GM18951 (cell line): Measurements from ENCODE around the gene MIDN.

ENCODE experiments used
- POLR2A ChIP-seq: IDR thresholded peaks from 4 replicates; pipeline ENCODE4 v1.6.1; 2011; ENCODE audit warnings: mild to moderate bottlenecking; ENCODE audit not compliant: insufficient read length, insufficient read depth; ENCODE audit errors: extremely low read depth
- in situ Hi-C: fragments of 300-500 bp; cut with MboI; formaldehyde crosslinking; loops from one replicate; pipeline ENCODE4 v1.12.0; 2022; ENCODE audit warnings: low sequenced_read_pairs, mixed read lengths, inconsistent platforms; ENCODE audit not compliant: unreplicated experiment

Gene MIDN

GRCh38 chr19:1214862-1215731 lies 33.3 kb upstream of the MIDN start:
- in situ Hi-C loops = no loop called here
- no peak for TF ChIP-seq POLR2A

DNA sequence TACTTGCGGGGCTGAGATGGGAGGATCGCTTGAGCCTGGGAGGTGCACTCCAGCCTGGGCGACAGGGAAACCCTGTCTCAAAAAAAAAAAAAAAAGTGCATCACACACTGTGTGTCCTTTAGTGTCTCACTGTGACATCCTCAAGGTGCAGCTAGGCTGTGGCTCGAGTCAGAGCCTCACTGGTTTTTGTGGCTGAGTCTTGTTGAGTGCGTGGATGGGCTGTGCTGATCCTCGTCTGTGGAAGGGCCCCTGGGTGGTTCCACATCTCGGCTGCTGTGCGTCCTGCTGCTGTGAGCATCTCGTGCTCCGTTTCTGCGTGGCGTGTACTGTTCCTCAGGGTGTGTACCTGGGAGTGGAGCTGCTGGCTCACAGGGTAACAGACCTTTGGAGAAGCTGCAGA lies 31.6 kb upstream of the MIDN start:
- in situ Hi-C loops = no loop called here
- TF ChIP-seq POLR2A = no peak

GRCh38 chr19:1217366-1217765 lies 31.0 kb upstream of the MIDN start:
- in situ Hi-C loops = no loop called here
- TF ChIP-seq POLR2A = no peak

DNA sequence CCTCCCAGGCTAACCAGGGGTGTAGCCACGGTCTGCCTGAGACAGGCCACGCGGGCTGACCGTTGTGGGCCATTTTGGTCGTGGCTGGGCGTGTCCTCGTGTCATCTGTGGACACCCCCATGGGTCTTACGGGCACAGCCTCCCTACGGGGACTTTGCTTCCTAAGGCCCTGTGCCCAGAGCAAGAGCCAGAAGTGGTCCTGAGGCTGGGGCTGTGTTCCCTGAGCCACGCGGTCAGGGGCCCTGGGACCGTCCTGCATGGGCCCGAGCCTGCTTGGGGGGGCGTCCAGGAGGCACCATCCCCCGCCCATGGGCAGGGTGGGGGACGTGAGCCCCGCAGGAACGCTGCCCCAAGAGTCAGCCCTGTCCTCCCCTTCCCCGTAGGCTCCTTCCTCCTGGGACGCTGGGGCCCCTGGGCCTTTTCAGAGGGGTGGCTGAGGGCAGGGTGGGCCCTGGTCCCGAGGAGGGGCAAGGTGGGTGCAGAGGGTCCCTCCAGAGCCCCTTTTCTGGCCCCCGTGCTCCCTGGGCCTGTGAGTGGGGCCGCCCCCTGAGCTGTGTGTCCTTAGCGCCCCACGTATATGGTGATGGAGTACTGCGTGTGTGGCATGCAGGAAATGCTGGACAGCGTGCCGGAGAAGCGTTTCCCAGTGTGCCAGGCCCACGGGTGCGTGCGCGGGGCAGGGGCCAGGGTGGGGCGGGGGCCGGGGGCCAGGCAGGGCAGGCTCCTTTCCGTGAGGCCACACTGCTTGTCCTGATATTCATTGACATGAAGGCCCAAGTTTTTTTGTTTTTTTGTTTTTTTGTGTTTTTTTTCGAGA lies 29.4 kb upstream of the MIDN start:
- TF ChIP-seq POLR2A = no peak
- in situ Hi-C loops = no loop called here

GRCh38 chr19:1219786-1220476 lies 28.5 kb upstream of the MIDN start:
- in situ Hi-C loops = no loop called here
- TF ChIP-seq POLR2A = no peak

DNA sequence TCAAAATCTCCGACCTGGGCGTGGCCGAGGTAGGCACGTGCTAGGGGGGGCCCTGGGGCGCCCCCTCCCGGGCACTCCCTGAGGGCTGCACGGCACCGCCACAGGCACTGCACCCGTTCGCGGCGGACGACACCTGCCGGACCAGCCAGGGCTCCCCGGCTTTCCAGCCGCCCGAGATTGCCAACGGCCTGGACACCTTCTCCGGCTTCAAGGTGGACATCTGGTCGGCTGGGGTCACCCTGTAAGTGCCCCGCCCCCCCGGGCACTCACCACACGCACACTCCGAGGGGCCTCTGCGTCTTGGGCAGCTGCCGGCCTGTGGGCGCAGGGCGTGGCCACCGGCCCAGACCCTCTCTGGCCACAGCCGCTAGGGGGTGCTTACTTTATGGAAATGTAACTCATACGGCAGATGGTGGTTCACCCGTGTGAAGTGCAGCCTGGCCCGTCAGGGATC lies 27.9 kb upstream of the MIDN start:
- in situ Hi-C loops = no loop called here
- TF ChIP-seq POLR2A = no peak

- no peak for TF ChIP-seq POLR2A
- in situ Hi-C loops = no loop called here
These were observed 27.1 kb upstream of the MIDN start for GRCh38 chr19:1220976-1221903.

DNA sequence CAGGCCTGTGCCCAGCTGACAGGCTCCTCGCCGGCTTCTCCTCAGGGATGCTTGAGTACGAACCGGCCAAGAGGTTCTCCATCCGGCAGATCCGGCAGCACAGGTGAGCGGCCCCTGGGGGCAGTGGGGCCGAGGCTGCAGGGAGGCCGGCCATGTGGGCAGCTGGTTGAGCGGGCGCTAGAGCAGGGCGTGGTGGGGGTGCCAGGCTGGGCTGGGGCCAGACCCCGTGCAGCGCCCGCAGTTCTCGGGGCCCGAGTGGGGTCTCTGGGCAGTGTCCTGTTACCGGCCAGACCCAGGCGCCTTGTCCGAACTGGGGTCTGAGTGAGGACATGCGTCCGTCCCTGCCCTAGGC lies 26.5 kb upstream of the MIDN start:
- in situ Hi-C loops = no loop called here
- no peak for TF ChIP-seq POLR2A

DNA sequence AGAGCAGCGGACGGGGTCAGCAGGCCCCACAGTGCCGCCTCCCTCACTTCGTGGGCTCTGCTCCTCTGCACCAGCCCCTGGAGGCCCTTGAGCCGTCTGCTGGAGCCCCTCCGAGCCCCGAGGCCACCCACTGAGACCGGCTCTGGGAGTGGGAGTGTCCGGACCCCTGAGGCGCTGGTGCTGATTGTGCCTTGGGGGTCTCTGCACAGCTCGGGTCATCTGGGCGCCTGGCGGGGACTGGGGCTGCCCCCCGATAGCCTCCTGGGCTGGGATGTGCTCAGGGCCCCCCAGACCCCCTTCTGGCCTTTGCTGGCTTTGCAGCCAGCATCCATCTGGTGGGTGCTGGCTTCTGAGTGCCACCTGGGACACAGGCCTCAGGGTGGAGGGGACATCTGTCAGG lies 26.0 kb upstream of the MIDN start:
- in situ Hi-C loops = no loop called here
- TF ChIP-seq POLR2A = no peak

- no peak for TF ChIP-seq POLR2A
- in situ Hi-C loops = no loop called here
These were observed 25.1 kb upstream of the MIDN start for GRCh38 chr19:1223018-1223855.

DNA sequence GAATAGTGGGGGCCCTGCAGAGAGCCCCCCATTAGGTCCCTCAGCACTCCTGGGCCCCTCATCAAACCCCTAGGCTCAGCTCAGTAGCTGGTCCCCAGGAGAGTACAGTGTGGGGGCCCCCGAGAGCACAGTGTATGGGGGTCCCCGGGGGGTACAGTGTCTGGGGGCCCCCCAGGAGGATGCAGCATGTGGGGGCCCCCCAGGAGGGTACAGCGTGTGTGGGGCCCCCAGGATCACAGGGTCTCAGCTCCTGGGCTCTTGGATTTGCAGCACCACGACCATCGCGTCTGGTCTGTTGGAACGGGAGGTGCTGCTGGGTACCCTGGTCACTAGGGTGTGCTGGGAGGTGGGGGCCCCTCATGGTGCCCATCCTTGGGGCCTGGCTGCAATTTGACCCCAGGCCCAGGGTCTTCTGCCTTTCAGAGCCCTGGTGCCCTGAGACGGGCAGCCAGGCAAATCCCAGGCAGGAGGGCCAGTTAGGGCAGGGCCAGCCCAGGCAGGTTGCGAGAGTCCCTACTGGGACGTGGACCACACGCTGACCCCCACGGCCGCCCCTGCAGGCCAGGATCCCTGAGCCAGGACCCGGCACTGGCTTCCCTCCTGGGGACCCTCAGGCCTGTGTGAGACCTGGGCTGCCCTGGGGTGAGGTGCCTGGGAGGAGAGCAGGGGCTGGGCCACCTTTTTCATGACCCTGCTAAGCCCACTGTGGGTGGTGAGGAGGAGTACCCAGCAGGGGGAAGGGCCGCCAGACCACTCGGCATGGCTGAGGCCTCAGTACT lies 24.1 kb upstream of the MIDN start:
- in situ Hi-C loops = no loop called here
- no peak for TF ChIP-seq POLR2A
